Testis (tissue), 2 donors: Measurements from ENCODE around the gene GRIN1.

Source experiments
- CTCF ChIP-seq, 3 experiments: fragments of 450-650 bp in 2 of 3; fragments of 200-600 bp in 1 of 3; sonication (generic) in 1 of 3; IDR thresholded peaks; one replicate each; pipeline ENCODE4 v1.5.1; 2016 to 2019; ENCODE audit warnings: antibody characterized with exemption in 3 of 3, mild to moderate bottlenecking in 2 of 3, moderate library complexity in 1 of 3
- POLR2A ChIP-seq: fragments of 450-650 bp; IDR thresholded peaks from one replicate; pipeline ENCODE4 v1.6.1; 2017; ENCODE audit warnings: antibody characterized with exemption, mild to moderate bottlenecking, moderate library complexity

- TF ChIP-seq CTCF (IDR thresholded peaks at IDR 0.05) (no peak), POLR2A (no peak)
Measured at GRCh38 chr9:137138722-137139467, at the start of gene GRIN1.
